Measurements from ENCODE around the gene NTN3. TPM values are rescaled to one million over a fixed set of nuclear protein-coding genes. Genes with fewer than 3 reads are reported as not detected.

The NTN3 gene
- total RNA-seq, 1 donor from 2014 or later = 1.5 TPM

DNA sequence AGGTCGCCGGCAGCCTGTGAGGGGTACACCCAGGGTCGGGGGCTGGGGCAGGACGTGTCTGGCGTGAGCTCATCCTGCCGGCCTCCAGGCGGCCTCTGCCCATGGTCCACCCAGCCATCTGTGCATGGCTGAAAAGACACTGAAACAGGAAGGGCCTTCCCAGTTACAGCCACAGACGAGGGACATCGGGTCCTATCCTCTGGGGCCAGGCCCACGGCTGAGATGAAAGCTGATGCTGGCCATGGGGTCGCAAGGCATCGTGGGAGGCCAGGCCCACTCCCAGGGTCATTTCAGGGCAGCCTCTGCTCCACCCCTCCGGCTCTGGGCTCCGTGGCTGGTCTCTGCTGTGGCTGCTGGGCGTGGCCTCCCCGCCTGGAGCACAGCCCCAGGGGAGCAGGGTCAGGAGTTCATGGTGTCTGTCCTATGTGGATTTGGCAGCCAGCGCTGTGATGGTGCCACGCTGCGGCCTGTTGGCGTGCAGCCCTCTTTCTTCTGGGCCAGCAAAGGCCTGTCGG lies 26.1 kb downstream of the NTN3 start:
- Mint-ChIP-seq H3K27ac (ENCODE audit: unreplicated experiment) (no peak overlapping the region), H3K9me3 (ENCODE audit: low read depth) (no peaks in the 10 kb centered on the region), H3K27me3 (ENCODE audit: low read depth) (no peaks in the 10 kb centered on the region), H3K36me3 (ENCODE audit: low read depth) (peaks cover 2% of the 10 kb centered on the region), H3K4me1 (ENCODE audit: low read depth) (peaks cover 12% of the 10 kb centered on the region), H3K4me3 (ENCODE audit: unreplicated experiment) (no peak overlapping the region)
- DNase-seq (ENCODE audit: low spot score) = no peak
- TF ChIP-seq, protein P1, sequence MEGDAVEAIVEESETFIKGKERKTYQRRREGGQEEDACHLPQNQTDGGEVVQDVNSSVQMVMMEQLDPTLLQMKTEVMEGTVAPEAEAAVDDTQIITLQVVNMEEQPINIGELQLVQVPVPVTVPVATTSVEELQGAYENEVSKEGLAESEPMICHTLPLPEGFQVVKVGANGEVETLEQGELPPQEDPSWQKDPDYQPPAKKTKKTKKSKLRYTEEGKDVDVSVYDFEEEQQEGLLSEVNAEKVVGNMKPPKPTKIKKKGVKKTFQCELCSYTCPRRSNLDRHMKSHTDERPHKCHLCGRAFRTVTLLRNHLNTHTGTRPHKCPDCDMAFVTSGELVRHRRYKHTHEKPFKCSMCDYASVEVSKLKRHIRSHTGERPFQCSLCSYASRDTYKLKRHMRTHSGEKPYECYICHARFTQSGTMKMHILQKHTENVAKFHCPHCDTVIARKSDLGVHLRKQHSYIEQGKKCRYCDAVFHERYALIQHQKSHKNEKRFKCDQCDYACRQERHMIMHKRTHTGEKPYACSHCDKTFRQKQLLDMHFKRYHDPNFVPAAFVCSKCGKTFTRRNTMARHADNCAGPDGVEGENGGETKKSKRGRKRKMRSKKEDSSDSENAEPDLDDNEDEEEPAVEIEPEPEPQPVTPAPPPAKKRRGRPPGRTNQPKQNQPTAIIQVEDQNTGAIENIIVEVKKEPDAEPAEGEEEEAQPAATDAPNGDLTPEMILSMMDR (IDR thresholded peaks at IDR 0.05) = no peak

GRCh38 chr16:2497695-2498484 lies 26.8 kb downstream of the NTN3 start:
- TF ChIP-seq, protein P1 (IDR thresholded peaks at IDR 0.05) = no peak
- Mint-ChIP-seq H3K4me1 (ENCODE audit: low read depth) (peaks cover 17% of the 10 kb centered on the region), H3K9me3 (ENCODE audit: low read depth) (no peaks in the 10 kb centered on the region), H3K36me3 (ENCODE audit: low read depth) (peaks cover 2% of the 10 kb centered on the region), H3K4me3 (ENCODE audit: unreplicated experiment) (no peak overlapping the region), H3K27ac (ENCODE audit: unreplicated experiment) (no peak overlapping the region), H3K27me3 (ENCODE audit: low read depth) (no peaks in the 10 kb centered on the region)
- no peak for DNase-seq (ENCODE audit: low spot score)

- Mint-ChIP-seq H3K4me3 (ENCODE audit: unreplicated experiment) (no peak overlapping the region), H3K27me3 (ENCODE audit: low read depth) (no peaks in the 10 kb centered on the region), H3K27ac (ENCODE audit: unreplicated experiment) (no peak overlapping the region), H3K9me3 (ENCODE audit: low read depth) (no peaks in the 10 kb centered on the region), H3K4me1 (ENCODE audit: low read depth) (peaks cover 18% of the 10 kb centered on the region), H3K36me3 (ENCODE audit: low read depth) (peaks cover 2% of the 10 kb centered on the region)
- no peak for DNase-seq (ENCODE audit: low spot score)
- TF ChIP-seq, protein P1 (IDR thresholded peaks at IDR 0.05) = no peak
Measured at GRCh38 chr16:2498531-2499253, 27.6 kb downstream of the NTN3 start.

GRCh38 chr16:2499454-2499853 lies 28.4 kb downstream of the NTN3 start:
- H3K36me3 Mint-ChIP-seq (ENCODE audit: low read depth) = peaks cover 2% of the 10 kb centered on the region
- no peak overlapping the region for H3K27ac Mint-ChIP-seq (ENCODE audit: unreplicated experiment)
- DNase-seq (ENCODE audit: low spot score) = no peak
- H3K4me3 Mint-ChIP-seq (ENCODE audit: unreplicated experiment) = no peak overlapping the region
- peaks cover 18% of the 10 kb centered on the region for H3K4me1 Mint-ChIP-seq (ENCODE audit: low read depth)
- H3K27me3 Mint-ChIP-seq (ENCODE audit: low read depth) = no peaks in the 10 kb centered on the region
- H3K9me3 Mint-ChIP-seq (ENCODE audit: low read depth) = no peaks in the 10 kb centered on the region
- TF ChIP-seq, protein P1 (IDR thresholded peaks at IDR 0.05) = no peak

- Mint-ChIP-seq H3K27ac (ENCODE audit: unreplicated experiment) (no peak overlapping the region), H3K9me3 (ENCODE audit: low read depth) (no peaks in the 10 kb centered on the region), H3K36me3 (ENCODE audit: low read depth) (peaks cover 2% of the 10 kb centered on the region), H3K4me3 (ENCODE audit: unreplicated experiment) (no peak overlapping the region), H3K27me3 (ENCODE audit: low read depth) (no peaks in the 10 kb centered on the region), H3K4me1 (ENCODE audit: low read depth) (peaks cover 18% of the 10 kb centered on the region)
- DNase-seq (ENCODE audit: low spot score) = no peak
- TF ChIP-seq, protein P1 (IDR thresholded peaks at IDR 0.05) = no peak
Measured at GRCh38 chr16:2499890-2500429, 28.9 kb downstream of the NTN3 start.
